Osteocyte (in vitro differentiated cells): ENCODE results near the gene MAMDC2. TPM values are rescaled to one million over a fixed set of nuclear protein-coding genes. Genes with fewer than 3 reads are reported as not detected.

Source experiments
- DNase-seq: peaks from one replicate; pipeline ENCODE4 v3.0.0; 2021; ENCODE audit warnings: mixed read lengths; ENCODE audit not compliant: unreplicated experiment; ENCODE audit errors: extremely low spot score
- H3K27ac Mint-ChIP-seq: one replicate; pipeline ENCODE4 v1.8.0; 2021; ENCODE audit warnings: mild to moderate bottlenecking, mixed read lengths; ENCODE audit not compliant: unreplicated experiment
- H3K27me3 Mint-ChIP-seq: one replicate; pipeline ENCODE4 v1.8.0; 2021; ENCODE audit warnings: mixed read lengths; ENCODE audit not compliant: unreplicated experiment
- H3K36me3 Mint-ChIP-seq: one replicate; pipeline ENCODE4 v1.8.0; 2021; ENCODE audit warnings: mixed read lengths; ENCODE audit not compliant: unreplicated experiment
- H3K4me1 Mint-ChIP-seq: one replicate; pipeline ENCODE4 v1.8.0; 2021; ENCODE audit warnings: mixed read lengths; ENCODE audit not compliant: unreplicated experiment
- H3K4me3 Mint-ChIP-seq: one replicate; pipeline ENCODE4 v1.8.0; 2021; ENCODE audit warnings: mild to moderate bottlenecking, moderate library complexity, mixed read lengths; ENCODE audit not compliant: unreplicated experiment
- H3K9me3 Mint-ChIP-seq: one replicate; pipeline ENCODE4 v1.8.0; 2021; ENCODE audit warnings: mixed read lengths; ENCODE audit not compliant: unreplicated experiment
- CTCF ChIP-seq: fragments of 200-600 bp; sonication (generic); IDR thresholded peaks from 2 replicates; pipeline ENCODE4 v1.5.0; 2021; ENCODE audit warnings: antibody characterized with exemption, mild to moderate bottlenecking, moderate library complexity
- total RNA-seq: library from RNA; stranded (reverse); gene quantifications from 2 replicates; pipeline ENCODE4 v1.2.1, GENCODE V29; 2021

The MAMDC2 gene
- total RNA-seq, 1 donor from 2014 or later = 11.3 TPM

- TF ChIP-seq CTCF = no peak
- H3K27ac Mint-ChIP-seq = no peak overlapping the region
- no peaks in the 10 kb centered on the region for H3K27me3 Mint-ChIP-seq
- H3K4me1 Mint-ChIP-seq = peaks cover 8% of the 10 kb centered on the region
- DNase-seq = no peak
- H3K4me3 Mint-ChIP-seq = no peak overlapping the region
- no peaks in the 10 kb centered on the region for H3K9me3 Mint-ChIP-seq
- H3K36me3 Mint-ChIP-seq = no peaks in the 10 kb centered on the region
Measured at GRCh38 chr9:70097187-70097586, 53.5 kb downstream of the MAMDC2 start.

GRCh38 chr9:70100362-70100761, 56.7 kb downstream of the MAMDC2 start:
- Mint-ChIP-seq H3K27ac (no peak overlapping the region), H3K36me3 (peaks cover 4% of the 10 kb centered on the region), H3K9me3 (peaks cover 4% of the 10 kb centered on the region), H3K4me3 (no peak overlapping the region), H3K27me3 (no peaks in the 10 kb centered on the region), H3K4me1 (no peaks in the 10 kb centered on the region)
- TF ChIP-seq CTCF = no peak
- DNase-seq = no peak

- no peak for DNase-seq
- Mint-ChIP-seq H3K4me1 (no peaks in the 10 kb centered on the region), H3K4me3 (no peak overlapping the region), H3K9me3 (peaks cover 4% of the 10 kb centered on the region), H3K36me3 (peaks cover 4% of the 10 kb centered on the region), H3K27ac (no peak overlapping the region), H3K27me3 (no peaks in the 10 kb centered on the region)
- no peak for TF ChIP-seq CTCF
Measured at GRCh38 chr9:70101265-70101664, 57.6 kb downstream of the MAMDC2 start.

GRCh38 chr9:70105147-70105546, 61.5 kb downstream of the MAMDC2 start:
- H3K4me3 Mint-ChIP-seq = no peak overlapping the region
- H3K36me3 Mint-ChIP-seq = peaks cover 12% of the 10 kb centered on the region
- H3K27ac Mint-ChIP-seq = no peak overlapping the region
- no peak for DNase-seq
- H3K4me1 Mint-ChIP-seq = peaks cover 1% of the 10 kb centered on the region
- H3K27me3 Mint-ChIP-seq = no peaks in the 10 kb centered on the region
- H3K9me3 Mint-ChIP-seq = peaks cover 4% of the 10 kb centered on the region
- no peak for TF ChIP-seq CTCF

GRCh38 chr9:70106571-70106970, 62.9 kb downstream of the MAMDC2 start:
- Mint-ChIP-seq H3K27ac (no peak overlapping the region), H3K27me3 (no peaks in the 10 kb centered on the region), H3K9me3 (peaks cover 4% of the 10 kb centered on the region), H3K4me1 (peaks cover 11% of the 10 kb centered on the region), H3K4me3 (no peak overlapping the region), H3K36me3 (peaks cover 12% of the 10 kb centered on the region)
- no peak for TF ChIP-seq CTCF
- no peak for DNase-seq
